GM21423 (cell line): ENCODE data around the gene GTF2H2C_2.
"Not testable (repeated sequence)": the region's sequence is repeated elsewhere in the genome, so short reads cannot be mapped to it uniquely, and the experiment has no call there.

ENCODE experiments used
- ATAC-seq: cut with Tn5 transposase; IDR thresholded peaks from one replicate; pipeline ENCODE4 v1.9.1; 2021; ENCODE audit warnings: mild to moderate bottlenecking, moderate library complexity; ENCODE audit not compliant: unreplicated experiment

Gene GTF2H2C_2

GRCh38 chr5:70415117-70415516 is at the start of gene GTF2H2C_2:
GTF2H2C_2 (plus strand) TSS chr5:70415368.
- peak; percentile 97 for ATAC-seq

- ATAC-seq = not testable (repeated sequence)
These were observed 14.0 kb upstream of the GTF2H2C_2 start for GRCh38 chr5:70400984-70401686.

- ATAC-seq = not testable (repeated sequence)
These were observed 6.2 kb downstream of the GTF2H2C_2 start for GRCh38 chr5:70421322-70421721.

- ATAC-seq = not testable (repeated sequence)
These were observed 8.0 kb downstream of the GTF2H2C_2 start for GRCh38 chr5:70423215-70423614.

- ATAC-seq = not testable (repeated sequence)
These were observed 23.4 kb downstream of the GTF2H2C_2 start for GRCh38 chr5:70438518-70438917.

- not testable (repeated sequence) for ATAC-seq
These were observed 34.4 kb downstream of the GTF2H2C_2 start for GRCh38 chr5:70449565-70449964.

GRCh38 chr5:70451249-70451984 is 36.2 kb downstream of the GTF2H2C_2 start:
- not testable (repeated sequence) for ATAC-seq

- not testable (repeated sequence) for ATAC-seq
These were observed 41.9 kb downstream of the GTF2H2C_2 start for GRCh38 chr5:70457093-70457492.

GRCh38 chr5:70459188-70459587 is 44.0 kb downstream of the GTF2H2C_2 start:
- ATAC-seq = not testable (repeated sequence)

GRCh38 chr5:70461984-70462383 is 46.8 kb downstream of the GTF2H2C_2 start:
- not testable (repeated sequence) for ATAC-seq

- ATAC-seq = not testable (repeated sequence)
These were observed 49.0 kb downstream of the GTF2H2C_2 start for GRCh38 chr5:70464019-70464637.

- ATAC-seq = not testable (repeated sequence)
These were observed 54.9 kb downstream of the GTF2H2C_2 start for GRCh38 chr5:70469926-70470509.
